ENCODE data around the gene SLC6A18. TPM values are rescaled to one million over a fixed set of nuclear protein-coding genes. Genes with fewer than 3 reads are reported as not detected.

SLC6A18 gene
- total RNA-seq, 4 donors from 2014 or later, result not detected

DNA sequence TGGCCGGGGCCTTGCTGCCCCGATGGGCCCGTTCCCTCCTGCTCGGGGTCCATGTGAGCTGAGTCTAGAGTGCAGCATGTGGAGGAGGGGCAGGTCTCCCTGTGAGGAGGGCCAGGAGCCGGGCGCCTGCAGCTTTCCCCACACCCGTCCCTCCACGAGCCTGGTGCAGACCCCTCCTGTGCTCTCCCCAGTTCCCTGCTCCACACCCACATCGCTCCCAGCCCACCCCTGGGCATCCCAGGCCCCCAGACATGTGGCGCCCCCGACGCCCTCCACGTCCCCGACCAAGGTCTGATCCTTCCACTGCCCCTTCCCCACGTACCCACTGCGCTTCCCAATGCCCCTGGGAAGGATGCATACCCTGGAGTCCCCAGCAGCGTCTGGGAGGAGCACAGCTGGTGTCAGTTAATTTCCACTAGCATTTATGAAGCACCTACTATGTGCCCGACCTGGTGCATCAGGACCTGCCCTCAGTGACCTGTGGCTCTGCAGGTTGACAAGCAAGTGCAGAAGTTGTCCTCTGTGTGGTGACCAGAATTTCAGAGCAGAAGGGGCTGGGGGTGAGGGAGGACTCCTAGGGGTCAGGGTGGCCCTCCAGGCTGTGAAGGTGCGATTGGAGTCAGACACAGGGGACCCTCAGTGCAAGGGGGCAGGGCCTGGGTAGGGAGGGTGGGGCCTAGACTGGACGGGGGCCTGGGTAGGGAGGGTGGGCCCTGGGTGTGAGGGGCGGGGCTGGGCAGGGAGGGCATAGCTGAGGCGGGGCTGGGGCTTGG lies 10.8 kb upstream of the SLC6A18 start:
- Histone ChIP-seq H3K27me3 (peaks cover 0 to 56% (median 0%) of the 10 kb centered on the region in 4 donors), H3K4me3 (no peak overlapping the region)

GRCh38 chr5:1214936-1215220 lies 10.3 kb upstream of the SLC6A18 start:
- Histone ChIP-seq H3K27ac (no peak overlapping the region), H3K27me3 (peaks cover 0 to 58% (median 0%) of the 10 kb centered on the region in 4 donors), H3K36me3 (no peaks in the 10 kb centered on the region), H3K4me1 (no peaks in the 10 kb centered on the region), H3K4me3 (no peak overlapping the region), H3K9me3 (peaks cover 0 to 3% (median 0%) of the 10 kb centered on the region in 3 donors)
- TF ChIP-seq POLR2A (IDR thresholded peaks at IDR 0.05), result no peak
- no peak for TF ChIP-seq CTCF (IDR thresholded peaks at IDR 0.05)
- no peak for DNase-seq
- intact Hi-C loops (cut with DNase I), result no loop called here
- WGBS, 2 donors, result 53 to 55% methylated on average over 2 of the region's 2 CpGs

More for the DNA sequence above, 10.8 kb upstream of the SLC6A18 start:
- H3K36me3 ChIP-seq, result no peaks in the 10 kb centered on the region
- WGBS, 2 donors, result 72 to 87% methylated on average over 3 to 9 of the region's 22 CpGs
- DNase-seq, result no peak
- peaks cover 0 to 3% (median 0%) of the 10 kb centered on the region in 3 donors for H3K9me3 ChIP-seq
- no peaks in the 10 kb centered on the region for H3K4me1 ChIP-seq
- TF ChIP-seq CTCF (IDR thresholded peaks at IDR 0.05), result no peak
- no peak for TF ChIP-seq POLR2A (IDR thresholded peaks at IDR 0.05)
- intact Hi-C loops (cut with DNase I), result no loop called here
- no peak overlapping the region for H3K27ac ChIP-seq

GRCh38 chr5:1215320-1216096 lies 9.7 kb upstream of the SLC6A18 start:
- Histone ChIP-seq H3K4me3 (no peak overlapping the region), H3K4me1 (no peaks in the 10 kb centered on the region), H3K27ac (no peak overlapping the region), H3K9me3 (peaks cover 0 to 3% (median 0%) of the 10 kb centered on the region in 3 donors), H3K36me3 (no peaks in the 10 kb centered on the region), H3K27me3 (peaks cover 0 to 52% (median 0%) of the 10 kb centered on the region in 4 donors)
- intact Hi-C loops (cut with DNase I), result no loop called here
- WGBS, 2 donors, result 68 to 90% methylated on average over 21 of the region's 23 CpGs
- no peak for DNase-seq
- TF ChIP-seq POLR2A (IDR thresholded peaks at IDR 0.05) (no peak), CTCF (IDR thresholded peaks at IDR 0.05) (no peak)

- Histone ChIP-seq H3K27ac (no peak overlapping the region), H3K4me3 (no peak overlapping the region), H3K27me3 (peaks cover 0 to 44% (median 0%) of the 10 kb centered on the region in 4 donors), H3K36me3 (no peaks in the 10 kb centered on the region), H3K9me3 (peaks cover 0 to 3% (median 0%) of the 10 kb centered on the region in 3 donors), H3K4me1 (no peaks in the 10 kb centered on the region)
- intact Hi-C loops (cut with DNase I), result no loop called here
- DNase-seq, result no peak
- TF ChIP-seq POLR2A (IDR thresholded peaks at IDR 0.05), result no peak
- no peak for TF ChIP-seq CTCF (IDR thresholded peaks at IDR 0.05)
- 94 to 98% methylated on average over 8 to 22 of the region's 38 CpGs for WGBS, 2 donors
Observed at GRCh38 chr5:1216211-1216917, 8.8 kb upstream of the SLC6A18 start.

All from esophagus squamous epithelium (tissue), 5 donors.